Ramos (cell line): Measurements from ENCODE around the gene PRPF40B.
"Not testable (repeated sequence)": the region's sequence is repeated elsewhere in the genome, so short reads cannot be mapped to it uniquely, and the experiment has no call there.

Source experiments
- in situ Hi-C: fragments of 300-500 bp; cut with MboI; formaldehyde crosslinking; loops from one replicate; pipeline ENCODE4 v1.14.3; 2022; ENCODE audit warnings: low sequenced_read_pairs; ENCODE audit not compliant: unreplicated experiment

PRPF40B gene

GRCh38 chr12:49623142-49623904 is at the start of gene PRPF40B:
Gene PRPF40B, plus strand, starts transcription at chr12:49623561. Its CDS starts 30 bp downstream, at chr12:49623591.
- in situ Hi-C loops, result no loop called here

GRCh38 chr12:49577589-49578315 is 45.6 kb upstream of the PRPF40B start:
- in situ Hi-C loops, result no loop called here

DNA sequence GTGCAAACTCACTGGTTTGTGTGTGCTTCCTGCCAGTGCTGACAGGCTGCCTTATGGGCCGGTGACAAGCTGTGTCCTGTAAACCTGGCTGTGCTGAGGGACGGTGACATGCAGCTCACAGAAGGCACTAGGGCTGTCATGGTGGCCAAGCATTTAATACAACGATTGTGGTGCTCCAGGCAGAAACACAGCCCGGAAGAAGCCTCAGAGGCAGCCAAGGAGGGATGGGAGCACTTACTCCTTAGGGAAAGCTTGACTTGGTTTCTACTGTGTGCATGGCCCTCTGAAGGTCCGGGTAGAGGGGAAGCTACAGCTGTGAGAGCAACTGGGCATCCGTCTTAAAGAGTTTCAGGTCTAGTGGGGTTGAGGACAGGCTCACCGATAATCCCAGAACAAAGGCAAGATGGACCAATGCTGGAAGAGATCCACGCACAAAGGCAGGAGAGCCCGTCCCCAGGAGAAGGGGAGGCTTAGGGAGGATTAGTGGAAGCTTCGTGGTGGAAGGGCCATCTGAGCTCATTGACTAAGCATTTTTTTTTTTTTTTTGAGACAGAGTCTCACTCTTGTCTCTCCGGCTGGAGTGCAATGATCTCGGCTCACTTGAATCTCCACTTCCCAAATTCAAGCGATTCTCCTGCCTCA is 44.8 kb upstream of the PRPF40B start:
- in situ Hi-C loops, result no loop called here

- in situ Hi-C loops, result no loop called here
Measured at GRCh38 chr12:49580572-49581535, 42.5 kb upstream of the PRPF40B start.

DNA sequence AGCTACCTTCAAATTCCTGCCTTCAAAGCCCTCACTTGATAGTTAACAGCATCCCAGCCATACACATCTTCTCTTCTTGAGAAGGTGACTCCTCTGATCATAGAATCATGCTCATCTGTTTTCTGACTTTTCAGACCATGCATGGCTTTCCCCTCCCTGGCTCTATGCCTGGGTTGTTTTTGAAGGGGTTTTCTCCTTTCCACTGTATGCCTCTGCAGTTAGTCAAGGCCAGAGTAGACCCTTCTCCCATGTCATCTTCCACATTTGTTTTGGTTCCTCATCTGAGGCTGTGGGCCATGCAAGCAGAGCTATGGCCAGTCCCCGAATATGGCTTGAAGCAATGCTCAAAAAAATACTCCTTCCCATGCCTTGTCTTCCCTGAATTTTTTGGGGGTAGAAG is 41.2 kb upstream of the PRPF40B start:
- in situ Hi-C loops, result no loop called here

DNA sequence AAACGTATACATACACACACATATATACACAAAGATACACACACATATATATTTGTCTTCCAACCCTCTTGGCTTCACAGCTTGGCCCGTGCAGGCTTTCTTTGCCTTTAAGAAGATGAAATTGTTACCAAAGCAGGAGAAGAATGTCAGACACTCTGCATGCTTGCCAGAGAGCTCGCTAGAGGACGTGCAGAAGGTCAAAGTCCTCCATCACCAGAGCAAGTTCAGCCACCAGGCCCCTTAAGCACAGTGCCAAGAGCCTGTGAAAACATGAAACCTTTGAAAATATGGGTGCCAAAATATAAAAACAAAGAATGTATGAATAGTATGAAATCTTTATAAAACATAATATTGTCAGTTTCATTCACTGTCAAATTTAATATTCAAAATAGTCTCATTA is 40.5 kb upstream of the PRPF40B start:
- in situ Hi-C loops, result no loop called here

GRCh38 chr12:49583366-49584094 is 39.8 kb upstream of the PRPF40B start:
- in situ Hi-C loops, result no loop called here

- in situ Hi-C loops, result no loop called here
Measured at GRCh38 chr12:49584591-49584990, 38.8 kb upstream of the PRPF40B start.

DNA sequence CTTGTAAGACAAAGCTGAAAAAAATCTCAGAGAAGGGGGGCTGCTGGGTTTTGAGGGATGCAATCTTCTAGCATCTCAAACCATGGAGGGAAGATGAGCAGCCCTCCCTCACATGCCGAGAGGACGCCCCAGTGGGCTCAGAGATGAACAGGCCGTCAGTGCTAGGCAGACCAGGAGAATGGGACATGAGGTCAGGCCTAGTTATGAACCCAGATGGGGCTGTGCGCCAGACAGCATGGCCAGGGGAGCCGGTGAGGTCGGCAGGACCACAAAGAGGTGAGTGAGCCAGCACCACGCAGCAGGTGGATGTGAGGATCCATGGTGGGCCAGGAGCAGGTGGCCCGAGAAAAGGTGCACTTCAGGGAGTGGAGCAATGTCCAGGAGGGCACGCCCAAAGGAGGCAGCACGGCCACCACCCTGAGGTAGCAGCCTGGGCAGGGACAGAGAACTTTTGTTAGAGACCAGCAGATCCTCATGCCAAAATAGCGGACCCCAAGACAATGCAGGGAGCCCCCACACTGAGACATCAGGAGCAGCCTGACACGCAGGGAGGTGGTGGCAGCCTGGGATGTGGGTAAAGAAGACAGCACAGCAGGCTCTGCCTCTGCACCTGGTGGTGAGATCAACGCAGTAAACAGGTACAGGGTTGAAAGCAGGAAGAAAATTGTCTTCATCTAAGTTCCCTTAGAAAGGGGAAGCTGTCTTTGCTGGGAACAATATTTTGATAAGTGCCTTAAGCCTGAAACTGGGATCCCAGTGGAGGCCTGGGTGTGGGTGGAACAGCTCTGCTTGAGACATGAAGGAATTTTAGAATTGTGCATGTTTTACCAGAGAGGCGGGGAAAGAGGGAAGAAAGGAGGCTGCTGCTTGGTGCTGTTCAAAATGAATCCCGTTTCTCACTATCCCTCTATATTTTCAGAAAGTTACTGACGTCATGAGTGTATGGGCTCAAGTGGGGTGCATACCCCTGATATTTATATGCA is 37.6 kb upstream of the PRPF40B start:
- in situ Hi-C loops, result no loop called here

DNA sequence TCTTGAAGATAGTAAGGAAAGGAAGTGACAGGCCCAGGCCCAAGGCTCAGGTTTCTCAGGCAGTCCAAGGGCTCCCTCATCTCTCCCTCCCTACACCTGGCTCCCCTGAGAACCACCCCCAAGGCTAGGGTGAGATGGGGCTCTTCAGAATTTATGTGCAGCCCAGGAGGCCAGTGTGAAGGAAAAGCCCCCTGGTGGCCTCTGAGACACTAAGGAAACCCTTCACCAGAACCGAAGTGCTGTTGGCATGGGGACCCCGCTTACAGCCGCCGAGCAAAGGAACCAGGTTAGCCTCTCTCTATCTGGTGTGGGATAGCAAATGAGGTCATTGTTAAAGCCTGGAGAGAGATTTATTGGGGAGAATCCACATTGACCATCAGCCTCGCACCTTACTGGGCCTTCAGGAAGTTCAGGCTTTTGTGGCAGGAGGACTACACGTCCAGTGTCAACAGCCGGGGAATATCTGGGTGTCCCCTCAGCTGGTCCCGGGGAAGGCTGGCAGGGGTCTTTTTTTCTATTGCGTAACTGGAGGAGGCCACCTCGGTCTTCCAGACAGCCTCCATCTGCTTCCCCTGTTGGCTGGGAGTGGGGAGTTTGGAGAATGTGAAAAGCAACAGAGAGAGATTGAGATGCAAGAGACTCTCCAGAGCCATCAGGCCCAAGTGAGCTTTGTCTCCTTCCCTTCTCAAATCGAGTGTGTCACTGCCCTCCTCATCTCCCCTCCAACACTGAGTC is 36.0 kb upstream of the PRPF40B start:
- in situ Hi-C loops, result no loop called here

GRCh38 chr12:49588281-49588680 is 35.1 kb upstream of the PRPF40B start:
- in situ Hi-C loops, result no loop called here

DNA sequence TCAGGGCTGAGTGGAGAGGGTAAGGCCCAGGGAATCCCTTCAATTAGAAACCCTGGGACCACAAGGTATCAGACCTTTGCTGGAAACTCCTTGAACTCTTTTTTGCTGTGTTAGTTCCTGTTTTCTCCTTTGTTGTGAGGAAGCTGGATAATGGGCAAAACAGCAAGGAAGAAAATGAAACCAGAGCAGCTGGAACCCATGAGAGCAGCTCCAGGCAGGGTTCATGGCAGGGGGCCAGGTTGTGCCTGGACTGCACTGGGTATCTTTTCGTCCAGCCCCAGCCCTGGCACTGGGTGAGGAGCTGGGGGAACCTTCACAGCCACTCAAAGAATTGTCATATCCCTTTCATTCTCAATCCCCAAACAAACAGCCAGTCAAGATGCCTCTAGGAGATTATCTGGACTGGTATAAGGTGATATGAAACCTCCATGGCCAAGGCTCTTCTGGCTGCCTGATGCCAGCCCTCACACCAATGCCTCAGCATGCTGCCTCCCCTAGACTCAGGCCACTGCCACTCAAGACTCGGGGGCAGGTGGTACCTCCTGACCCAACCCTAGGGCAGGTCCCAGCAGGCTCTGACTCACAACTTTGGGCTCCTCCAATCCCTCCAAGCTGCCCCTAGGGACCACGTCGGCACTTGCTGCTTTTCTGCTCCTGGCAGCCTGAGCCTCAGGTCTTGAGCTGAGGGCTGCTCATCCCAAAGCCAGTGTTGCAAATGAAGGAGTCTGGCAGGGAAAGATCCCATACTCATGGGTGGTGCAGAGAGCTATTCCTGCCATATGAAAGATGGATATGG is 34.4 kb upstream of the PRPF40B start:
- in situ Hi-C loops, result no loop called here

DNA sequence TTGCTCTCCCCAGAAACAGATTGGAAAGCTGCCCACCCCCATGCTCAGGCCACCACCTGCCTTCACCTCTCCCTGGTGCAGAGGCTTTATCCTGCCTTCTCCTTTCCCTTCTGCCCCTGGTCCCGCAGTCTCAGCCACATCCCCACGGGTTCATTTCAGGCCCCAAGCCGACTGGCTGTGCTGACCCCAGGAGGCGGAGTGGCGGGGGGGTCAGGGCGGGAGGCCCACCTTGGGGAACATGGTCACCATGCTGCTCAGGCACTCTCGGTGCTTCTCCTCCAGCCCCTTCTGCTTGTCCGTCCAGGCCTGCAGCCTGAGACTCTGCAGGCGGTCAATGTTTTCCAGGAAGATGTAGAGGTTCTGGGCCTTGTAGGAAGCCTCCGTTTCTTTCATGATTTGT is 24.8 kb upstream of the PRPF40B start:
- in situ Hi-C loops, result no loop called here

DNA sequence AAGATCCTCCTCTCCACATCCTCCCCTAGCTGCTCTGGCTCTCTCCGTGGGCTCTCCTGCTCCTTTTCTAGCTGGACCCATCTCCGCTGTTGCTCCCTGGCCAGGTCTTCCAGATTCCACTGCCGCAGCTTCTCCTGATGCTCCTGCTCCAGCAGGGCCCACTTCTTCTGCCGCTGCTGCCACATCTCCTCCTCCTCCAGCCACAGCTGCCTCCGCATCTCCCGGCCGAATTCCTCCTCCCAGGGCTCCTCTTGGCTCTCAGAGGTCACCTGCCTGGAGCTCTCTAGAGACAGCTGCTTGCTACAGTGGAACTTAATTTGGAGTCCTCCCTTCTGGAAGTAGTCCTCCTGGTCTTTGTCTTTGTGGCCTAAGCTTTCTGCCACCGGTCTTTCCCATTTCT is 23.4 kb upstream of the PRPF40B start:
- in situ Hi-C loops, result no loop called here

GRCh38 chr12:49603721-49604120 is 19.6 kb upstream of the PRPF40B start:
- in situ Hi-C loops, result no loop called here

DNA sequence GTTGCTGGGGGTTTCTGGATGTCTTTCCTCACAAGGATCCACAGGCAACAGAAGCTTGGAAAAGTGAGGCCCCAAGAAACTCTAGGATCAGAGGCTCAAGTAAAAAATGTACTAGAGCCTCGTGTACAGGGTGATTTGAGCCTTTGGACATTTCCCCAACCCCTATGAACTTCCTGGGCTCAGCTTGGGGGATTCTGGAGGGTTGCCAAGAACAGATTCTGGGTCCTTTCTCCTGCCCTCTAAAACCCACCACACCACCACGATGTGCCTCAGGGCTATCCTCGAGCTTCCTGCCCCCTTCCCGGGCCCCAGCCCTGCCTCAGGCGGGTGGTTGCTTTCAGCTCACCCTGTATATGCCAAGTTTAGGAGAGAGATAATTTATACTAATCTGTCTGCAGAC is 18.5 kb upstream of the PRPF40B start:
- in situ Hi-C loops, result no loop called here

- in situ Hi-C loops, result not testable (repeated sequence)
Measured at GRCh38 chr12:49605539-49605938, 17.8 kb upstream of the PRPF40B start, which contains the start of gene FAM186B. Gene FAM186B, minus strand, starts transcription at chr12:49605639. Its CDS starts 162 bp downstream, at chr12:49605477.
